ENCODE results near the gene DENND2A.
"Not testable (repeated sequence)": the region's sequence is repeated elsewhere in the genome, so short reads cannot be mapped to it uniquely, and the experiment has no call there.

DENND2A gene

DNA sequence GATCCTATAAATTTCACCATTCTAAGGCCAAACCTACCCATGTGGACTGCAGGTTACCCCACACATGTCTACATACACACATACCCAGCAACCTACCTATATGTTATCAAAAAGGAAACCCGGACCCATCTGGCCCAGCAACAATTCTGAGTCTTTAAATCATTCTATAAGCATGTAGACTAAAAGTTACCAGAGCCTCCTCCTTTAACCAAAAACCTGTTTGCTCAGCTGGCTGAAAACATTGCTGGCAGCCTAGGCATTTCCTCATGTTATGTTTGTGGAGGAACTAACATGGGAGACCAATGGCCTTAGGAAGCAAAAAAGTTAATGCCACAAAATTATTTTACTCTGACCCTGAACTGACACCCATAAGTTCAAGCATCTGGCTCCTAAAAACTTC, 26.9 kb upstream of the DENND2A start:
- Histone ChIP-seq H3K4me2 (no peak overlapping the region), H4K20me1 (ENCODE audit: insufficient read depth) (no peaks in the 10 kb centered on the region)
- no peak for TF ChIP-seq CTCF (conservative IDR thresholded peaks at IDR 0.05; ENCODE audit: low read depth, low read length)

DNA sequence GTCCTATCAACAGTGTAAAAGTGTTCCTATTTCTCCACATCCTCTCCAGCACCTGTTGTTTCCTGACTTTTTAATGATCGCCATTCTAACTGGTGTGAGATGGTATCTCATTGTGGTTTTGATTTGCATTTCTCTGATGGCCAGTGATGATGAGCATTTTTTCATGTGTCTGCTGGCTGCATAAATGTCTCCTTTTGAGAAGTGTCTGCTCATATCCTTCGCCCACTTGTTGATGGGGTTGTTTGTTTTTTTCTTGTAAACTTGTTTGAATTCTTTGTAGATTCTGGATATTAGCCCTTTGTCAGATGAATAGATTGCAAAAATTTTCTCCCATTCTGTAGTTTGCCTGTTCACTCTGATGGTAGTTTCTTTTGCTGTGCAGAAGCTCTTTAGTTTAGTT, 22.3 kb upstream of the DENND2A start:
- not testable (repeated sequence) for H2AFZ ChIP-seq (ENCODE audit: low read depth); H3K4me2 ChIP-seq; H3K9ac ChIP-seq; H3K4me1 ChIP-seq (ENCODE audit: low read depth, poor library complexity, severe bottlenecking); H3K27ac ChIP-seq; H3K79me2 ChIP-seq (ENCODE audit: insufficient read depth, low read depth); H3K36me3 ChIP-seq (ENCODE audit: insufficient read depth); H3K4me3 ChIP-seq (IDR thresholded peaks at IDR 0.05; ENCODE audit: insufficient read depth, low read depth, low read length); H3K27me3 ChIP-seq (ENCODE audit: insufficient read depth, low read depth); H4K20me1 ChIP-seq (ENCODE audit: insufficient read depth)

More for the DNA sequence above, 26.9 kb upstream of the DENND2A start:
- Histone ChIP-seq H3K79me2 (ENCODE audit: insufficient read depth, low read depth) (no peaks in the 10 kb centered on the region), H2AFZ (ENCODE audit: low read depth) (no peak overlapping the region), H3K4me1 (ENCODE audit: low read depth, poor library complexity, severe bottlenecking) (peaks cover 5% of the 10 kb centered on the region), H3K9ac (no peak overlapping the region), H3K4me3 (IDR thresholded peaks at IDR 0.05; ENCODE audit: insufficient read depth, low read depth, low read length) (no peak overlapping the region), H3K27ac (no peak overlapping the region), H3K27me3 (ENCODE audit: insufficient read depth, low read depth) (no peaks in the 10 kb centered on the region), H3K36me3 (ENCODE audit: insufficient read depth) (no peaks in the 10 kb centered on the region)

DNA sequence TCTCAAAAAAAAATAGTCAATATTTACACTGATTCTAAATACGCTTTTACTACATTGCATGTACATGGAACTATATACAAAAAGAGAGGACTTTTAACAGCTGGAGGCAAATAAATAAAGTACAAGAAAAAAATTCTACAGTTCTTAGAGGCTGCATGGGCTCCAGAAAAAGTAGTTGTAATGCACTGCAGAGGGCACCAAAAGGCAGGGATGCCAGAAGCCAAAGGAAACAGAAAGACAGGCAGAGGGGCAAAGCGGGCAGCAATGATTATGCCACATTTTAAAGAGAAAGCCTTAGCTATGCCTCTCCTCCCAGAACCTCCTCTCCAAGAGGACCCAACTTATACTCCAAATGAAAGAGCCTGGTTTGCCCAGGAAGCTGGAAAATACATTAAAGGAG, 20.5 kb upstream of the DENND2A start:
- Histone ChIP-seq H3K36me3 (ENCODE audit: insufficient read depth) (no peaks in the 10 kb centered on the region), H3K9ac (no peak overlapping the region), H3K27me3 (ENCODE audit: insufficient read depth, low read depth) (no peaks in the 10 kb centered on the region; the same call in 1 of the 2 replicates), H3K4me1 (ENCODE audit: low read depth, poor library complexity, severe bottlenecking) (peaks cover 10% of the 10 kb centered on the region), H3K4me2 (no peak overlapping the region), H4K20me1 (ENCODE audit: insufficient read depth) (no peaks in the 10 kb centered on the region), H2AFZ (ENCODE audit: low read depth) (no peak overlapping the region), H3K4me3 (IDR thresholded peaks at IDR 0.05; ENCODE audit: insufficient read depth, low read depth, low read length) (no peak overlapping the region), H3K27ac (no peak overlapping the region), H3K79me2 (ENCODE audit: insufficient read depth, low read depth) (no peaks in the 10 kb centered on the region)
- TF ChIP-seq CTCF (conservative IDR thresholded peaks at IDR 0.05; ENCODE audit: low read depth, low read length) = no peak

DNA sequence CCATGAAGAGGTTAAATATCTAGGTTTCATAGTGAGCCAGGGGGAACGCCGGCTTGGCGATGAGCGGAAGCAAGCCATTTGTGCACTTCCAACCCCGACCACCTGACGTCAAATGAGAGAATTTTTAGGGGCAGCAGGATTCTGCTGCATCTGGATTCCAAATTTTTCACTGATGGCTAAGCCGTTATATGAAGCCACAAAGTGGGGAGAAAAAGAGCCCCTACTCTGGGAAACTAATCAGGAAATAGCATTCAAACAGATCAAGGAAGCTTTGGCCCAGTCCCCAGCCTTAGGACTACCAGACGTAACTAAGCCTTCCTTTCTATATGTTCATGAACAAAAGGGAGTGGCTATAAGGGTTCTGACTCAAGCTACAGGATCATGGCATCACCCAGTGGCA, 19.2 kb upstream of the DENND2A start:
- no peak for TF ChIP-seq CTCF (conservative IDR thresholded peaks at IDR 0.05; ENCODE audit: low read depth, low read length)
- Histone ChIP-seq H3K27me3 (ENCODE audit: insufficient read depth, low read depth) (no peaks in the 10 kb centered on the region; the same call in 1 of the 2 replicates), H3K4me2 (no peak overlapping the region), H3K9ac (no peak overlapping the region), H3K4me1 (ENCODE audit: low read depth, poor library complexity, severe bottlenecking) (peaks cover 13% of the 10 kb centered on the region), H3K79me2 (ENCODE audit: insufficient read depth, low read depth) (no peaks in the 10 kb centered on the region), H2AFZ (ENCODE audit: low read depth) (no peak overlapping the region), H3K36me3 (ENCODE audit: insufficient read depth) (no peaks in the 10 kb centered on the region), H3K4me3 (IDR thresholded peaks at IDR 0.05; ENCODE audit: insufficient read depth, low read depth, low read length) (no peak overlapping the region), H3K27ac (no peak overlapping the region), H4K20me1 (ENCODE audit: insufficient read depth) (no peaks in the 10 kb centered on the region)

DNA sequence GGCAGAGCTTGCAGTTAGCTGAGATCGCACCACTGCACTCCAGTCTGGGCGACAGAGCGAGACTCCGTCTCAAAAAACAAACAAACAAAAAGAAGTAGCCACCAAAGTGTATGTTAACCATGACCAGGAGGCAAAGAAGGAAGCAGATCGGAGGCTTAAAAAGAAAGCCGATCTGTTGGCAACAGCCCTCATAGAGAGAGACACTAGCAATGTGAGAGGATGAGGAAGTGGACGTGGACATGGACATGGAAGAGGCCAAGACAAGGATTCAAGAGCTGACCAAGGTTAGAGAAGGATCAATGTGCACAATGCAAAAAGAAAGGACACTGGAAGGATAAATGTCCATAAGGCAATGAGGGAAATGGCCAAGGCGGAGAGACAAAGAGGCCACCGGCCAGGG, 17.3 kb upstream of the DENND2A start:
- TF ChIP-seq CTCF (conservative IDR thresholded peaks at IDR 0.05; ENCODE audit: low read depth, low read length) = no peak
- H3K79me2 ChIP-seq (ENCODE audit: insufficient read depth, low read depth) = no peaks in the 10 kb centered on the region
- no peak overlapping the region for H3K4me2 ChIP-seq
- no peak overlapping the region for H3K27ac ChIP-seq
- no peak overlapping the region for H3K4me3 ChIP-seq (IDR thresholded peaks at IDR 0.05; ENCODE audit: insufficient read depth, low read depth, low read length)
- H3K27me3 ChIP-seq (ENCODE audit: insufficient read depth, low read depth) = no peaks in the 10 kb centered on the region; the same call in 1 of the 2 replicates
- peaks cover 17% of the 10 kb centered on the region for H3K4me1 ChIP-seq (ENCODE audit: low read depth, poor library complexity, severe bottlenecking)
- no peak overlapping the region for H2AFZ ChIP-seq (ENCODE audit: low read depth)
- H3K9ac ChIP-seq = no peak overlapping the region
- H4K20me1 ChIP-seq (ENCODE audit: insufficient read depth) = no peaks in the 10 kb centered on the region
- H3K36me3 ChIP-seq (ENCODE audit: insufficient read depth) = no peaks in the 10 kb centered on the region

Data from KMS-11 (cell line).